CD4-positive, alpha-beta T cell treated with Interleukin-21 for 1 hour (primary cell): ENCODE results near the gene UFM1.
"Not testable (repeated sequence)": the region's sequence is repeated elsewhere in the genome, so short reads cannot be mapped to it uniquely, and the experiment has no call there.

Experiments
- DNase-seq: peaks from one replicate; pipeline ENCODE4 v3.0.0-alpha.2; 2020

UFM1 gene

DNA sequence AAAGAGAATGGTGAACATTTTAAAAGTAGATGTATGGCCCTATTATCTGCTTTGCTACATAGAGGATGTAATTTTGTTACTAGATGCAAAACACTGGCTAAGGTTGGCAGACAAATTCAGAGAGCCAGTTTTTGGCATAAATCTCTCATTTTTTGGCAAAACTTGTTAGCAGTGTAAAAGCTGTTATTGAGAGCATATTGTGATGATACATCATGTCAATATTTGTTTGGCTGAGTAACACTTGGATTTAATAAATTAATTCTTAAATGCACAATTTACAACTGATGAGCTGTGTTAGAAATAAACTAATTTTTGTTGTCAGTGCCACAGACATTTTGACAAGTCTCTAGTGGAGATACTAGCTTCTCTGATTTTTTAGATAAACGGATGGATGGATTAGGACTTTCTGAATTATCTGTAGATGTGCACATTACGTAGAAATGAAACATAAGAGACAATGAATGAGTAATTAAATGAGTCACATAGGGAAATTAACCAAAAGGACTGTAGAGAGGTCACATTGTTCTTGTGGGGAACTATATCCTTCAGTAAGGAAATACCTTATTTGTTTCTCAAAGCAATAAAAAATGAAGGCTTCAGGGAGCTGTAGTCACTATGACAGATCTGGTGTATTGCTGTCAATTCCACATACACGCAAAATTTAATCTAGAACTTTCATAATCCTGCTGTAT is 17.4 kb downstream of the UFM1 start:
- no peak for DNase-seq

- DNase-seq = no peak
These were observed 19.4 kb downstream of the UFM1 start for GRCh38 chr13:38369058-38369457.

DNA sequence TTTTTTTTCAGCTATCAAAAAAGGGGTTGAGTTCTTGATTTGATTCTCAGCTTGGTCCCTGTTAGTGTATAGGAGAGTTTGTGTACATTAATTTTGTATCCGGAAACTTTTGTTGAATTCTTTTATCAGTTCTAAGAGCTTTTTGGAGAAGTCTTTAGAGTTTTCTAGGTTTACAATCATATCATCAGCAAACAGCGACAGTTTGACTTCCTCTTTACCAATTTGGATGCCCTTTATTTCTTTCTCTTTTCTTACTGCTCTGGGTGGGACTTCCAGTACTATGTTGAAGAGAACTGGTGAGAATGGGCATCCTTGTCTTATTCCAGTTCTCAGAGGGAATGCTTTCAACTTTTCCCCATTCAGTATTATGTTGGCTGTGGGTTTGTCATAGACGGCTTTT is 20.4 kb downstream of the UFM1 start:
- DNase-seq = not testable (repeated sequence)

- DNase-seq = no peak
These were observed 23.3 kb downstream of the UFM1 start for GRCh38 chr13:38372820-38373383.

GRCh38 chr13:38376546-38376945 is 26.9 kb downstream of the UFM1 start:
- no peak for DNase-seq

GRCh38 chr13:38381890-38382289 is 32.2 kb downstream of the UFM1 start:
- no peak for DNase-seq

DNA sequence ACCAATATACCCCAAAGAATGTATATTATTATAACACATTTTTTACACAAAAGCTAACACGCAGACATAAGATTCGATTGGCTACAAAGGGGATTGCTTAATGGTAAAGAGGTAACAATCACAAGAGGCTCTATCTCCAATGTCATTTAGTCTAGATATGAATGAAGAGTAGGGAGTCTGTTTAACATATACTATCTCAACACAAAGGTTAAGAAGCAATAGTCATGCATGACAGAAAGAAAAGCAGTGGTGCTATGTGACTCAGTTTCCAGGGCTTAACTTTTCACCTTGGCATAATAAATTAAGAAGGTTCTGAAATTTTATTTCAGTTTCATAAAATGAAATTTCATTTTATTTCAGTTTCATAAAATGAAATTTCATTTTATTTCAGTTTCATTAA is 33.3 kb downstream of the UFM1 start:
- no peak for DNase-seq

- no peak for DNase-seq
These were observed 34.5 kb downstream of the UFM1 start for GRCh38 chr13:38384171-38384570.

GRCh38 chr13:38385153-38385891 is 35.7 kb downstream of the UFM1 start:
- DNase-seq = no peak

DNA sequence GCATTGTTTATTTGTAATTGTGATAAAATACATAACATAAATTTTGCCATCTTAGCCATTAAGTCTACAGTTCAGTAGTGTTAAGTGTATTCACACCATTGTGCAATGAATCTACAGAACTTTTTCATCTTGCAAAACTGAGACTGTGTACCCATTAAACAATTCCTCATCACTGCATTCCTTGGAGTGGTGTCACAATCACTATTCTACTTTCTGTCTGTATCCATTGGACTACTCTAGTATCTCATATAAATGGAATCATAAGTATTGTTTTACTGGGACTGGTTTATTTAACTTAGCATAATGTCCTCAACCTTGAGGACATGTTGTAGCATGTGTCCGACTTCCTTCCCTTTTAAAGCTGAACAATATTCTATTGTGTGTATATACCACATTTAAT is 36.8 kb downstream of the UFM1 start:
- no peak for DNase-seq

- DNase-seq = no peak
These were observed 41.7 kb downstream of the UFM1 start for GRCh38 chr13:38391341-38391740.

GRCh38 chr13:38394777-38395496 is 45.3 kb downstream of the UFM1 start:
- no peak for DNase-seq

- DNase-seq = no peak
These were observed 45.8 kb downstream of the UFM1 start for GRCh38 chr13:38395497-38395788.

DNA sequence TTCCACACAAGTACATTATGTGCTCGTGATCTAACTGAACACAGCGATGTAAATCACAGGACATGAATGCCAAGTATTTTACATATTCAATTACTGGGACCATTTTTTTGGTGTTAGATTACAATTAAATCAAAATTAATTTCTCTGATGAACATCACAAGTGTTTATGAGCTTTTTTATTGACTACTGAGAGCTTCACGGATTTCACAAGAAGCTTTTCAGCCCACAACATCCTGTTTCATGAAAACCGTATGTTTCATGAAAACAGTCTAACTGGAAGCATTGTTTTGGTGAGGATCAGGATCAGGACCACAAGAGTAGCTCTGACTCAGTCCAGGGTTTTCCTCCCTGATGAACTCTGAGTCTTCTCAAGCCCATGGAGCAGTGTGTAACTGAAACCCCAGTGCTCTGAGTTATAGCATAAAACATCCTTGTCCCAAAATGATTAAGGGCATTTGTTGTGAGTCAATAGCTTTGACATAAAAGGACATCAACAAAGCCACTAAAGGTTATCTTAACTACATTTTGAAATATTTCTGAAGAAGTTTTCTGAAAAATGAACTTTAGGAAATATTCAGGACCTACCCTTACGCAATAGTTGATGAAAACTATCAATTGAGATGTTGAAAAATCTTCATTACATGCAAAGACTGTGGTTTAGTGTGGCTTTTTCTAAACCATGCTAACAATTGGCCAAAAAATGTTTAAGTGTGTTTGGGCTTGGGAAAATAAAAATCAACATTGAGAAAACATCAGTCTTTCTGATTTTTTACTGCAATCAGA is 49.3 kb downstream of the UFM1 start:
- no peak for DNase-seq

DNA sequence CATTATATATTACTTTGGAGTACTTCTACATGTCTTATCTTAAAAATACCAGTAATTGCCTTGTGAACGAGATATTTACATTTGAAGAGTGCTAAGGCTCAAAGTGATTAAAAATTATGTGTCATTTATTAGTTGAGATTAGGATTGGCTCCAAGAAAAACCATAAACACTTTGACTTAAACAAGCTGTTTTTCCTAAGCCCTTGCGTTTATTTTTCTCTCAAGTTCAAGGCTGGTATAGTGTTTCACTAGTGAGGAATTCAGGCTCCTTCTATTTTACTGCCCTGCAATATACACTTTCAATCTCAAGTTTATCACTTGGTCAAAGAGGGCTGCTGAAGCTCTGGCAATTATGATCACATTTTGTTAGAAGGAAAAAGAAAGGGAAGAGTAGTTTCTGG is 49.9 kb downstream of the UFM1 start:
- DNase-seq = no peak

- no peak for DNase-seq
These were observed 51.6 kb downstream of the UFM1 start for GRCh38 chr13:38401276-38401675.

- DNase-seq = no peak
These were observed 55.6 kb downstream of the UFM1 start for GRCh38 chr13:38405216-38405615.

DNA sequence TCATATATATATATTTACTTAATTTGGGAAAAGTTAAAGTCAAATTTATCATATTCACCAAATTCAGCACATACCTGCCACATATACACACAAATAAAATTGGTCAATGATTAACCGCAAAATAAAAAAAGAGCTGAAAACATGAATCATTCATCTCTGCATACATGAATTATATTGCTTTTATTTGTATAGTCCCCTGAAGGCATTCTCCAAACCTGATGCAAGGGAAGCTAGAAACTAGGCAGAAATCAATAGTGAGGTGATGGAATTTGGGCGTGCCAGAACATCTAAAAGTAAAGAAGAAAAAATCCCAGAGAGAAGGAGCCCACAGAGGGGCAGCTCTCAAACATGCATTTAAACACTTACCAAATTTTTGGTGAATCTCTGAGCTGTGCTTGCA is 60.1 kb downstream of the UFM1 start:
- DNase-seq = no peak

GRCh38 chr13:38412266-38412665 is 62.6 kb downstream of the UFM1 start:
- no peak for DNase-seq
